ENCODE data around the gene FTSJ1.

DNA sequence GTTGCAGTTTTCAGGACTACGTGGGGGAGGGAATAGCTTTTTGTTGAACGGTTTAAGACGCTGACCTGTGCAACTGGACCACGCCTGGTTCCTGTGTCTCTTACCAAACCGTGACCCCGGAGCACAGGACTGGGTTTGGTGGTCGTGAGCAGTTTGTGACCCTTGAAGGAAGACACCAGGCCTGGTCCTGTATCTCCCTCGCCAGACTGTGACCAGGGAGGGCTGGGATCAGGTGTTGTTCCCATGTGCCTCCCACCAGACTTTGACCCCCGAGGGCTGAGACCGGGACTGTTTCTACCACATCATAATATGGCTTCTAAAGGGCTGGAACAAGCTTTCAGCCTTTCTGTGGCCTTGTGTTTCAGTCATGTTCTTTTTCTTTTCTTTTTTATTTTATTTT, 46.3 kb downstream of the FTSJ1 start:
- no peak for TF ChIP-seq POLR2A (IDR thresholded peaks at IDR 0.05)
- TF ChIP-seq, protein P1, sequence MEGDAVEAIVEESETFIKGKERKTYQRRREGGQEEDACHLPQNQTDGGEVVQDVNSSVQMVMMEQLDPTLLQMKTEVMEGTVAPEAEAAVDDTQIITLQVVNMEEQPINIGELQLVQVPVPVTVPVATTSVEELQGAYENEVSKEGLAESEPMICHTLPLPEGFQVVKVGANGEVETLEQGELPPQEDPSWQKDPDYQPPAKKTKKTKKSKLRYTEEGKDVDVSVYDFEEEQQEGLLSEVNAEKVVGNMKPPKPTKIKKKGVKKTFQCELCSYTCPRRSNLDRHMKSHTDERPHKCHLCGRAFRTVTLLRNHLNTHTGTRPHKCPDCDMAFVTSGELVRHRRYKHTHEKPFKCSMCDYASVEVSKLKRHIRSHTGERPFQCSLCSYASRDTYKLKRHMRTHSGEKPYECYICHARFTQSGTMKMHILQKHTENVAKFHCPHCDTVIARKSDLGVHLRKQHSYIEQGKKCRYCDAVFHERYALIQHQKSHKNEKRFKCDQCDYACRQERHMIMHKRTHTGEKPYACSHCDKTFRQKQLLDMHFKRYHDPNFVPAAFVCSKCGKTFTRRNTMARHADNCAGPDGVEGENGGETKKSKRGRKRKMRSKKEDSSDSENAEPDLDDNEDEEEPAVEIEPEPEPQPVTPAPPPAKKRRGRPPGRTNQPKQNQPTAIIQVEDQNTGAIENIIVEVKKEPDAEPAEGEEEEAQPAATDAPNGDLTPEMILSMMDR (IDR thresholded peaks at IDR 0.05), result no peak
